ENCODE results near the gene TC2N.
"Not testable (repeated sequence)": the region's sequence is repeated elsewhere in the genome, so short reads cannot be mapped to it uniquely, and the experiment has no call there.

The TC2N gene

GRCh38 chr14:91870001-91870400, 2.7 kb upstream of the TC2N start:
- peak in 2 of 3 donors; percentile 53 to 54 for DNase-seq (ENCODE audit: low read depth in 3 of 3, low spot score in 1 of 3)

DNA sequence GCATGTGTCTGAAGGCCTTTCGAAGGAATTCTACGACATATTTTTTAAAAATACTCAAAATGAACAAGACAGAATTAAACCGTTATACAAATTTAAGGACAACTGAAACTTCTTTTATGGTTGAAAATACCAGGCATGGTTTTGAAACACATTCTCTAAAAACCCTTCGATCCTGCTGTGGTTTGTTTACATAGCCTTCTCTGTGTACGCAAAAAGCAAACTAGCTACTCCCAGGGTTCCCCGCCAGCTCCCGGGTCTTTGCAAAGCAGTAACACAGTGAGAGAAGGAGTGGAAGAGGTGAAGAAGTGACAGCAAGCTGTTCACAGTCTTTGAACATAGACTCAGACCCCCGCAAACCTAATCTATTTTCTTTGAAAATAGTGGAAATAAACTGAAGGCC, 2.2 kb upstream of the TC2N start:
- DNase-seq (ENCODE audit: low read depth in 3 of 3, low spot score in 1 of 3): no peak

GRCh38 chr14:91866511-91867295, 633 bp downstream of the TC2N start:
- no peak for DNase-seq (ENCODE audit: low read depth in 3 of 3, low spot score in 1 of 3)

DNA sequence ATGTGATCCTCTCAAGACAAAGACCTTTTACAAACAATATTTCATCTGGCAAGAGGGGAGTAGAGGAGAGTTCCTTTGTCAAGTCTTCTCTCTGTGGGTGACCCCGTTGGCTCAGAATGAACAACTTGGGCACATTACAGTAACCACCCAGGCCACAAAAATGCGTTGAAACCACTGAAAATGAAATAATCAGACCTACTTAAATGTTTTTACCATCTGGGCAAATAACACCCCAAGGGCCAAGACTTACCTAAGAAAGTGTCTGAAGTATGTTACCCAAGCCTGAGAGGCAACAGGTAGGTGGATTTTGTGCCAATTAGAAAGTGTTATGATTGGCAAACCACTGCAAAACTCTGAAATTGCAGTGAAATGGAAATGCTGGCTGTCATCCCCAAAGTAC, 1.3 kb downstream of the TC2N start:
- no peak for DNase-seq (ENCODE audit: low read depth in 3 of 3, low spot score in 1 of 3)

DNA sequence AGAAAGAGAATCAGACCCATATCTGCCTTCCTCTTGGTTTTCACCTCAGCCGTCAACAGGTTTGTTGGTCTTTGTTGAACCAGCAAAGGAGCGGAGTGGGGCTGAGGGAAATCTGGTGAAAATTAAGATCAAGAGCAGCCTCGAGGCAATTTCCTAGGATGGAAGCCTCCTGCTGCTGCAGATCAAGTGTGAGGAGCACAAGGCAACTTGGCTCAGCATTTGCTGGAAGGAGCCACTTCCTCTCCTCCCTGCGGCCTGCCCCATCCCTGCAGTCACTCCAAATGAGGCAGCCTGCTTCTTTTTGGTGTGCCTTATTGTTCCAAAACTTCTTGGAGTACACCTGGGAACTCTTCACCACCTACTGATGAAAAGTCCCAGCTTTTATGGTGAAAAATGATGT, 4.9 kb downstream of the TC2N start:
- no peak for DNase-seq (ENCODE audit: low read depth in 3 of 3, low spot score in 1 of 3)

GRCh38 chr14:91861091-91861490, 6.2 kb downstream of the TC2N start:
- no peak for DNase-seq (ENCODE audit: low read depth in 3 of 3, low spot score in 1 of 3)

- DNase-seq (ENCODE audit: low read depth in 3 of 3, low spot score in 1 of 3): no peak
Observed at GRCh38 chr14:91860238-91860637, 7.1 kb downstream of the TC2N start.

GRCh38 chr14:91858536-91859275, 8.6 kb downstream of the TC2N start:
- DNase-seq (ENCODE audit: low read depth in 3 of 3, low spot score in 1 of 3): no peak

DNA sequence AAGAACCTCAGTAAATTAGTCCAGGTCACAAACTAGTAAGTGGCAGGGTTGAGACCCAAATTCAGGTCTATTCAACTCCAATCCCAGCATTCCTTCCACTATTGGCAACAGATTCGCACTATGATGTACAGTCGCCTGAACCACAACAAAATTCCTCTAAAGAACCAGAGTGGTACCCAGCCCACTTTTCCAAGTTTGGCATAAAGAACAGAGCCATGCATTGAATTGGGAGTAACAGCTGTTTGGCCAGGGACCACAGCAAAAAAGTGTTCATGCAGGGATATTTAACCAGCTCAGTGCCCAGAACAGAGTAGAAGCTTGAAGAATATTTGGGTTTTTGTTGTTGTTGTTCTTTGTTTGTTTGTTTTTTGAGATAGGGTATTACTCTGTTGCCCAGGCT, 9.7 kb downstream of the TC2N start:
- DNase-seq (ENCODE audit: low read depth in 3 of 3, low spot score in 1 of 3): no peak

DNA sequence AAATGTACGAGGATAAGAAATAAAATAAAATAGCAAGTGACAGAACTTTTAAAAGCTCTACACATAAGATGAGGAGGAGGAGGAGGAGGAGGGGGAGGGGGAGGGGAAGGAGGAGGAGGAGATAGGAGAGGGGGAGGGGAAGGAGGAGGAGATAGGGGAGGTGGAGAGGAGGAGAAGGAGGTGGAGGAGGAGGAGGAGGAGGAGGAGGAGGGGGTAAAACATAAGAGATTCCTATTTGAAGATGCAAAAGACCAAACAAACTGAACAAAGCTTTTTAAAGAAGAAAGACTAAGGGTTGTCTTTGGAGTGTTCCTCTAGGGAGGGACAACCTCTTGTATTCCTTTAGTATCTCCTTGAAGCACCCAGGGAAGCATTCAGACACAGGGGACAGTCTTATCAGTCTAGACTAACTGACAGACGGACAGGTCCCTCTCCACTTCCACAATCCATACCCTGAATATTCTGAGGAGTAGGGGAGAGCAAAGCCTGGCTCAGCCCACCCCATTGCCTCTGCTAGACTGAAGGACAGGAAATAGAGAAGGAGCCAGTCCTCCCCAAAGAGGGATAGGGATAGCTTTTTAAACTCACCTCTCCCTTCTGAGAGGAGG, 12.9 kb downstream of the TC2N start:
- no peak for DNase-seq (ENCODE audit: low read depth in 3 of 3, low spot score in 1 of 3)

DNA sequence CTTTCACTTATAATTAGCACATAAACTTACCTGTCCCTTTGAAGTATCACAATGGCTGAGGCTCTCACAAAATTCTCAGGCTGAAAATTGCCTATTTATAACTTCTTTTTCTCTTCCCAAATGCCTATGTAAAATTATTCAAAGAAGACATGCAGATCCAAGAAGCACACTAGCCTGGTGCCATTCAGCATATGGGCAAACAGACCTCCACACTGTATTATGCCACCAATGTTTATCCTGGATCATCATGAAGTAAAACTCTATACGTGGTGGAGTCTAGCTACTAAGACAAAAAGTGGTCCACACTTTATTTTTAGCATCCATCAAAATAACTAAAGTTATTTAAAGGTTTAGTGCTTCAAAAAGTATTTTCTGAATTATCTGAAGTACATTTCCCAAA, 15.8 kb downstream of the TC2N start:
- no peak for DNase-seq (ENCODE audit: low read depth in 3 of 3, low spot score in 1 of 3)

DNA sequence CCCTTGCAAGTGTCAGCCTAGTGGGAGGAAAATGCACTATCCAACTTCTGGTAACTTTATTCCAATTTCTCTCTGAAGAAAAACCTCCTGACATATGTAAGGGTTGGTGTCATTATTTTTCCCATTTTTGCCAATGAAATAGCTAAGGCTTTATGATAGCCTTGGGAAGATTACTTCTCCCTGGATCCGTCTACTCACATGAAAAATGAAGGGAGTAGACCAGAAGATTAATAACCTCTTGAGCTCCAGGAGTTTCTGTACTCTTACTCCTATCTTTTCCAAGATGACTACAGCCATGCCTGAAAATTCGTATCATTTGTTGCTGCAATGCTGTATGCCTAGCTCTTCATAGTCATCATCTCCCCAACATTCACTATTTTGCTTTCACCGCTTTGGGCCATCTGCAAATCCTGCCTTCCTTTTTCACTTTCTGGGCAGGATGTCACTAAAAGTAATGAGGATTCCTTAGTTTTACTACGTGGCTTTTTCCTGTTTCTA, 18.8 kb downstream of the TC2N start:
- DNase-seq (ENCODE audit: low read depth in 3 of 3, low spot score in 1 of 3): no peak

- DNase-seq (ENCODE audit: low read depth in 3 of 3, low spot score in 1 of 3): no peak
Observed at GRCh38 chr14:91847693-91848092, 19.6 kb downstream of the TC2N start.

- DNase-seq (ENCODE audit: low read depth in 3 of 3, low spot score in 1 of 3): no peak
Observed at GRCh38 chr14:91845652-91846051, 21.7 kb downstream of the TC2N start.

DNA sequence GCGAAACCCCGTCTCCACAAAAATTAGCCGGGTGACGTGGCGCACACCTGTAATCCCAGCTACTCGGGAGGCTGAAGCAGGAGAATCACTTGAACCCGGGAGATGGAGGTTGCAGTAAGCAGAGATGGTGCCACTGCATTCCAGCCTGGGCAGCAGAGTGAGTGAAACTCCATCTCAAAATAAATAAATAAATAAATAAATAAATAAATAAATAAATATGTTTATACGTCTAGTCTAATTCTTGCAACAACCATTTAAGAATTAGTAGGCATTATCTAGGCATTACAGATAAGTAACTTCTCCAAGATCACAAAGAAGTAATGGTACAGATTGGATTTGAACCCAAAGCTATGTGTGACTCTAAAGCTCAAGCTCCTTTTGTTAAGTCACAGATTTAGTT, 22.3 kb downstream of the TC2N start:
- DNase-seq (ENCODE audit: low read depth in 3 of 3, low spot score in 1 of 3): not testable (repeated sequence)

GRCh38 chr14:91844029-91844428, 23.3 kb downstream of the TC2N start:
- DNase-seq (ENCODE audit: low read depth in 3 of 3, low spot score in 1 of 3): no peak

DNA sequence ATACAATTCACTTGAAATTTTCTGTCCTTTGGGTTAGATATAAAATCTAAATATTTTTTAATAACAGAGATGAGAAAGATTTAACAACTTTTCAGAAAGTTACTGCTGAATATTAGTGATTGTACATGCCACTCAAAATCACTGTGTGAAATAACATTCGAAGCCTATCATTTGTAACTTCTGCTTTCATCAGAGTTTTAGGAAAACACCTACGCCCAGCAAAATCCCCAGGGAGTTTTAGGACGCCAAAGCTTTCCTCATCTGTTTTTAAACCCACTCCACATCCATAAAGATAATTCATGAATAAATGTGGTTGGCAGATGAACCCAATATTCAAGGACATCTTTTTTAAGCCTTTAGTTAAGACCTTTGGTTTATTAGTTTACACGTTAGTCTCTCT, 23.9 kb downstream of the TC2N start:
- no peak for DNase-seq (ENCODE audit: low read depth in 3 of 3, low spot score in 1 of 3)

- no peak for DNase-seq (ENCODE audit: low read depth in 3 of 3, low spot score in 1 of 3)
Observed at GRCh38 chr14:91841065-91841464, 26.3 kb downstream of the TC2N start.

GRCh38 chr14:91839749-91840148, 27.6 kb downstream of the TC2N start:
- no peak for DNase-seq (ENCODE audit: low read depth in 3 of 3, low spot score in 1 of 3)

DNA sequence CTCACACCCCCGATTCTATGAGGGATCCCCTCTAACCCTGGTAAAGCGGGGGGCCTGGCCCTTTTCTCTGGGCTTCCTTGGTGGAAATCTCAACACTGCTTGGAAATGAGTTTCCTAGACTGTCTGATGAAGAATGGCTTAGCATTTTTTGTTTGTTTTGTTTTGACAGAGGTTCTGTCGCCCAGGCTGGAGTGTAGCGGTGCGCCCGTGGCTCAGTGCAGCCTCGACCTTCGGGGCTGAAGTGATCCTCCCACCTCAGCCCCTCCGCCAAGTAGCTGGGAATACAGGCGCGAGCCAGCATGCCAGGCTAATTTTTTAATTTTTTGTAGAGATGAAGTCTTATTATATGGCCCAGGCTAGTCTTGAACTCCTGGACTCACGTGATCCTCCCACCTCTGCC, 30.3 kb downstream of the TC2N start:
- DNase-seq (ENCODE audit: low read depth in 3 of 3, low spot score in 1 of 3): no peak

- peak; percentile 69 to 86 (median 83) for DNase-seq (ENCODE audit: low read depth in 3 of 3, low spot score in 1 of 3)
Observed at GRCh38 chr14:91835920-91836843, 31.2 kb downstream of the TC2N start.

Measured in stimulated activated CD4-positive, alpha-beta T cell treated with anti-CD3 and anti-CD28 coated beads, TNF-alpha, amount 100 ng/mL, for 1 hour (primary cell).